Mesenchymal stem cell (in vitro differentiated cells and primary cell): Measurements from ENCODE around the gene ITGA1.
A peak's percentile ranks its signal among the peaks of the same experiment; 100 is the strongest.

Source experiments
- DNase-seq: peaks from one replicate; pipeline ENCODE4 v3.0.0-alpha.2; 2013
- H2AFZ ChIP-seq: one replicate; pipeline ENCODE4 v1.6.1; 2013; ENCODE audit warnings: low read depth, mild to moderate bottlenecking, control low read depth, inconsistent platforms, low read length, moderate library complexity
- H2AK5ac ChIP-seq: 2 replicates; pipeline ENCODE4 v1.6.1; 2013; ENCODE audit warnings: low read length, moderate library complexity, mild to moderate bottlenecking, inconsistent platforms; ENCODE audit not compliant: severe bottlenecking
- H2BK120ac ChIP-seq: one replicate; pipeline ENCODE4 v1.6.1; 2013; ENCODE audit warnings: low read depth, mild to moderate bottlenecking, inconsistent platforms, low read length, moderate library complexity
- H2BK12ac ChIP-seq, 2 experiments: one replicate each; pipeline ENCODE4 v1.6.1; 2013; ENCODE audit warnings: inconsistent platforms in 2 of 2, low read length in 2 of 2, mild to moderate bottlenecking in 2 of 2, moderate library complexity in 2 of 2, control low read depth in 1 of 2
- H2BK15ac ChIP-seq: one replicate; pipeline ENCODE4 v1.6.1; 2013; ENCODE audit warnings: mild to moderate bottlenecking, low read depth, inconsistent platforms; ENCODE audit not compliant: poor library complexity, severe bottlenecking
- H2BK5ac ChIP-seq: 2 replicates; pipeline ENCODE4 v1.6.1; 2013; ENCODE audit warnings: low read depth, mild to moderate bottlenecking, low read length, control low read depth, inconsistent platforms; ENCODE audit not compliant: poor library complexity, severe bottlenecking
- H3K14ac ChIP-seq, 2 experiments: one replicate each; pipeline ENCODE4 v1.6.1; 2013; ENCODE audit warnings: inconsistent platforms in 2 of 2, low read length in 2 of 2, control low read depth in 1 of 2, mild to moderate bottlenecking in 1 of 2, moderate library complexity in 1 of 2
- H3K18ac ChIP-seq, 2 experiments: one replicate each; pipeline ENCODE4 v1.6.1; 2013; ENCODE audit warnings: inconsistent platforms in 2 of 2, low read length in 2 of 2, control low read depth in 1 of 2, low read depth in 1 of 2, mild to moderate bottlenecking in 1 of 2
- H3K23ac ChIP-seq, 2 experiments: one replicate each; pipeline ENCODE4 v1.6.1; 2013; ENCODE audit warnings: inconsistent platforms in 2 of 2, low read length in 2 of 2, mild to moderate bottlenecking in 2 of 2, moderate library complexity in 2 of 2, control low read depth in 1 of 2
- H3K27ac ChIP-seq: 2 replicates; pipeline ENCODE4 v1.5.1; 2013; ENCODE audit warnings: mild to moderate bottlenecking, moderate library complexity, low read length, control low read depth, inconsistent platforms; ENCODE audit not compliant: poor library complexity, severe bottlenecking
- H3K27me3 ChIP-seq, 2 experiments: 2 replicates each; pipeline versions ENCODE4 v1.6.1 to v1.7.0; 2013; ENCODE audit warnings: low read length in 2 of 2, mild to moderate bottlenecking in 2 of 2, moderate library complexity in 2 of 2, control low read depth in 1 of 2, inconsistent platforms in 1 of 2; ENCODE audit not compliant: control insufficient read depth in 1 of 2, insufficient read depth in 1 of 2
- H3K36me3 ChIP-seq, 2 experiments: 2 replicates each; pipeline versions ENCODE4 v1.6.1 to v1.7.0; 2013; ENCODE audit warnings: low read length in 2 of 2, control low read depth in 1 of 2, inconsistent platforms in 1 of 2, low read depth in 1 of 2, mild to moderate bottlenecking in 1 of 2; ENCODE audit not compliant: insufficient read depth in 2 of 2, control insufficient read depth in 1 of 2
- H3K4ac ChIP-seq, 2 experiments: one replicate each; pipeline ENCODE4 v1.6.1; 2013; ENCODE audit warnings: inconsistent platforms in 2 of 2, low read length in 2 of 2, mild to moderate bottlenecking in 2 of 2, moderate library complexity in 2 of 2, control low read depth in 1 of 2, low read depth in 1 of 2
- H3K4me1 ChIP-seq: 2 replicates; pipeline ENCODE4 v1.6.1; 2013; ENCODE audit warnings: low read depth, low read length, control low read depth; ENCODE audit not compliant: control insufficient read depth, insufficient read depth
- H3K4me2 ChIP-seq: 2 replicates; pipeline ENCODE4 v1.6.1; 2013; ENCODE audit warnings: low read length, mild to moderate bottlenecking, inconsistent platforms; ENCODE audit not compliant: poor library complexity, severe bottlenecking
- H3K4me3 ChIP-seq, 2 experiments: 2 replicates each; pipeline versions ENCODE4 v1.5.1 to v1.7.0; 2013; ENCODE audit warnings: low read length in 2 of 2, mild to moderate bottlenecking in 2 of 2, control low read depth in 1 of 2, low read depth in 1 of 2; ENCODE audit not compliant: insufficient read depth in 1 of 2
- H3K79me1 ChIP-seq: replicated peaks from 2 replicates; pipeline ENCODE4 v1.6.1; 2013; ENCODE audit warnings: mild to moderate bottlenecking, control low read depth, low read length, inconsistent platforms; ENCODE audit not compliant: poor library complexity, severe bottlenecking
- H3K9ac ChIP-seq: 2 replicates; pipeline ENCODE4 v1.7.0; 2013; ENCODE audit warnings: mild to moderate bottlenecking, low read length, moderate library complexity
- H3K9me3 ChIP-seq: 2 replicates; pipeline ENCODE4 v1.7.0; 2013; ENCODE audit warnings: mild to moderate bottlenecking, low read length; ENCODE audit not compliant: control insufficient read depth
- H4K8ac ChIP-seq: one replicate; pipeline ENCODE4 v1.6.1; 2013; ENCODE audit warnings: inconsistent platforms, mild to moderate bottlenecking, low read length, moderate library complexity
- H4K91ac ChIP-seq: one replicate; pipeline ENCODE4 v1.6.1; 2013; ENCODE audit warnings: mild to moderate bottlenecking, low read length, inconsistent platforms
- WGBS: methylation state at CpG from one replicate; pipeline ENCODE4 v1.1.7; 2013; ENCODE audit warnings: mixed read lengths; 5-methylcytosine and 5-hydroxymethylcytosine counted together

The ITGA1 gene

GRCh38 chr5:52794519-52794918, 6.8 kb downstream of the ITGA1 start:
- Histone ChIP-seq H3K9ac (no peak overlapping the region), H4K8ac (no peak overlapping the region), H3K14ac (no peak overlapping the region), H2AFZ (no peak overlapping the region), H2BK120ac (no peak overlapping the region), H4K91ac (no peak overlapping the region), H3K36me3 (no peaks in the 10 kb centered on the region), H2AK5ac (no peak overlapping the region), H3K4me2 (no peak overlapping the region), H3K79me1 (peaks cover 8% of the 10 kb centered on the region), H3K4me3 (no peak overlapping the region), H3K27ac (no peak overlapping the region), H2BK12ac (no peak overlapping the region), H2BK5ac (no peak overlapping the region), H3K18ac (no peak overlapping the region), H3K27me3 (no peaks in the 10 kb centered on the region), H3K4me1 (no peaks in the 10 kb centered on the region), H3K9me3 (no peaks in the 10 kb centered on the region), H3K4ac (no peak overlapping the region), H3K23ac (no peak overlapping the region), H2BK15ac (no peak overlapping the region)
- no CpG with 5 or more reads among the region's 1 CpG for WGBS
- DNase-seq = peak; percentile 85

GRCh38 chr5:52796031-52796430, 8.3 kb downstream of the ITGA1 start:
- Histone ChIP-seq H2BK120ac (no peak overlapping the region), H3K4me3 (no peak overlapping the region), H3K27ac (no peak overlapping the region), H2BK15ac (no peak overlapping the region), H3K79me1 (peaks cover 4% of the 10 kb centered on the region), H3K9me3 (no peaks in the 10 kb centered on the region), H3K9ac (no peak overlapping the region), H3K36me3 (no peaks in the 10 kb centered on the region), H3K14ac (no peak overlapping the region), H3K4me1 (peaks cover 3% of the 10 kb centered on the region), H3K18ac (no peak overlapping the region), H3K23ac (no peak overlapping the region), H2BK12ac (no peak overlapping the region), H4K8ac (no peak overlapping the region), H4K91ac (no peak overlapping the region), H2AK5ac (no peak overlapping the region), H3K4ac (no peak overlapping the region), H2BK5ac (no peak overlapping the region), H2AFZ (no peak overlapping the region), H3K4me2 (no peak overlapping the region), H3K27me3 (no peaks in the 10 kb centered on the region)
- no peak for DNase-seq

DNA sequence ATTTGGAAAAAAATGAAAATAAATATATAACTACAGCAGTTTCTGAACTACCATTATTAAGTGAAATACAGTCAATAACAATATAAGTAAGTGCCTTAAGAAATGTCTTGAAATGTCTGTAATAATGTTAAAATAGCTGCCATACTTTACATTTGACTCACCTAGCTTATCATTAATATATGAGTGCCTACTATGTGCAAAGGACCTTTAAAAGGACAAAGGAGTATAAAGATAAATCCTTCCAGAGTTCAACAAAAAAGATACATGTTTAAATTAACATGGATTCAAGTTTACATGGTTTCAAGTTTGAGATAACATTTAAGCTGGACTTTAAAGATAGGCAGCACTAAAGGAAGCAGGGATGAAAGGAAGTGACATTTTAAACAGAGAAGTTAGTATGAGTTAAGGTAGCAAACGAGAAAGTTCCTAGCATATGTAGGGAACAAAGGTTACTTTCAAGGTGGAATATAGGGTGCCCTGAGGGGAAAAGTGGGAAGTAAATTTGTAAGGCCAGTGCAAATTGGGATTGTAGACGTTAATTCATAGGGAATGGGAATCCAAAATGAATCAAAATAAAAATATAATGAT, 8.9 kb downstream of the ITGA1 start:
- H2BK120ac ChIP-seq = no peak overlapping the region
- no peak overlapping the region for H3K9ac ChIP-seq
- H2BK5ac ChIP-seq = no peak overlapping the region
- no peak overlapping the region for H2AFZ ChIP-seq
- no peak overlapping the region for H3K23ac ChIP-seq
- H4K8ac ChIP-seq = no peak overlapping the region
- H3K79me1 ChIP-seq = peaks cover 2% of the 10 kb centered on the region
- WGBS = 28% methylated on average over 1 of the region's 2 CpGs
- H2AK5ac ChIP-seq = no peak overlapping the region
- H3K4ac ChIP-seq = no peak overlapping the region
- H2BK12ac ChIP-seq = no peak overlapping the region
- no peak overlapping the region for H3K4me2 ChIP-seq
- no peak for DNase-seq
- H3K9me3 ChIP-seq = no peaks in the 10 kb centered on the region
- H3K27ac ChIP-seq = no peak overlapping the region
- peaks cover 0 to 5% of the 10 kb centered on the region in 2 experiments for H3K36me3 ChIP-seq
- peaks cover 3% of the 10 kb centered on the region for H3K4me1 ChIP-seq
- no peak overlapping the region for H2BK15ac ChIP-seq
- H3K27me3 ChIP-seq = no peaks in the 10 kb centered on the region
- no peak overlapping the region for H3K14ac ChIP-seq
- H4K91ac ChIP-seq = no peak overlapping the region
- no peak overlapping the region for H3K4me3 ChIP-seq
- no peak overlapping the region for H3K18ac ChIP-seq

- Histone ChIP-seq H3K4ac (no peak overlapping the region), H2BK12ac (no peak overlapping the region), H3K23ac (no peak overlapping the region), H2BK120ac (no peak overlapping the region), H3K9me3 (no peaks in the 10 kb centered on the region), H4K91ac (no peak overlapping the region), H3K4me1 (peaks cover 3% of the 10 kb centered on the region), H2BK5ac (no peak overlapping the region), H3K4me3 (peak overlapping the region in 1 of 2 experiments; percentile 89), H3K27me3 (no peaks in the 10 kb centered on the region), H3K9ac (peak overlapping the region; percentile 96), H2AK5ac (no peak overlapping the region), H4K8ac (peak overlapping the region; percentile 27), H3K36me3 (peaks cover 0 to 24% of the 10 kb centered on the region in 2 experiments), H3K18ac (peak overlapping the region in 1 of 2 experiments; percentile 3), H3K4me2 (peak overlapping the region; percentile 77), H3K14ac (no peak overlapping the region), H3K79me1 (no peaks in the 10 kb centered on the region), H2BK15ac (no peak overlapping the region), H2AFZ (no peak overlapping the region), H3K27ac (peak overlapping the region; percentile 97)
- no peak for DNase-seq
- WGBS = 8% methylated on average over 2 of the region's 3 CpGs
Observed at GRCh38 chr5:52798938-52799337, 11.2 kb downstream of the ITGA1 start.
